PC-9 (cell line): ENCODE results near the gene CCDC154. TPM values are rescaled to one million over a fixed set of nuclear protein-coding genes. Genes with fewer than 3 reads are reported as not detected.
"Not testable (repeated sequence)": the region's sequence is repeated elsewhere in the genome, so short reads cannot be mapped to it uniquely, and the experiment has no call there.

Experiments
- BruUV-seq: library from RNA; stranded (reverse); fragments of 400-500 nt; replicated peaks from 2 replicates; lab custom pipeline; 2021; lab: Mats Ljungman, UMichigan
- CTCF ChIA-PET: fragments of 300-600 bp; sonication (Branson Sonifier 250); formaldehyde crosslinking; loops from one replicate; lab custom pipeline; 2022; ENCODE audit warnings: antibody characterized with exemption; lab: Charles Lee
- POLR2A ChIA-PET: fragments of 300-600 bp; sonication (Branson Sonifier 250); formaldehyde crosslinking; loops from one replicate; lab custom pipeline; 2022; ENCODE audit warnings: antibody characterized with exemption; ENCODE audit not compliant: unreplicated experiment; lab: Charles Lee
- DNase-seq, 2 experiments: peaks; one replicate each; pipeline versions ENCODE4 v3.0.0 to v3.0.0-alpha.2; 2015 to 2022; ENCODE audit warnings: mixed read lengths in 1 of 2
- H2AFZ ChIP-seq: fragments of 200-600 bp; sonication (generic); 2 replicates; pipeline ENCODE4 v1.8.1; 2017; ENCODE audit warnings: antibody characterized with exemption
- H3F3A ChIP-seq: fragments of 200-600 bp; sonication (generic); 2 replicates; pipeline ENCODE4 v1.8.1; 2017; ENCODE audit warnings: antibody characterized with exemption, mild to moderate bottlenecking, low read depth; ENCODE audit not compliant: insufficient read depth
- H3K27ac ChIP-seq: fragments of 200-600 bp; sonication (generic); 2 replicates; pipeline ENCODE4 v1.6.1; 2016; ENCODE audit warnings: mixed run types
- H3K27me3 ChIP-seq: fragments of 200-600 bp; sonication (generic); 2 replicates; pipeline ENCODE4 v1.6.1; 2016; ENCODE audit warnings: low read depth, mixed run types; ENCODE audit not compliant: insufficient read depth
- H3K36me3 ChIP-seq: fragments of 200-600 bp; sonication (generic); 2 replicates; pipeline ENCODE4 v1.6.1; 2016; ENCODE audit warnings: low read depth, mixed run types
- H3K4me1 ChIP-seq: fragments of 200-600 bp; sonication (generic); replicated peaks from 2 replicates; pipeline ENCODE4 v1.6.1; 2016; ENCODE audit warnings: mixed run types; ENCODE audit not compliant: insufficient read depth
- H3K4me2 ChIP-seq: fragments of 200-600 bp; sonication (generic); 2 replicates; pipeline ENCODE4 v1.6.1; 2017; ENCODE audit warnings: mixed run types
- H3K4me3 ChIP-seq: fragments of 200-600 bp; sonication (generic); 2 replicates; pipeline ENCODE4 v1.6.1; 2016; ENCODE audit warnings: mixed run types
- H3K79me2 ChIP-seq: fragments of 200-600 bp; sonication (generic); 2 replicates; pipeline ENCODE4 v1.6.1; 2017; ENCODE audit warnings: low read depth, mixed run types
- H3K9me2 ChIP-seq: fragments of 200-600 bp; sonication (generic); 2 replicates; pipeline ENCODE4 v1.8.1; 2017; ENCODE audit warnings: mild to moderate bottlenecking; ENCODE audit not compliant: insufficient read depth
- H3K9me3 ChIP-seq: fragments of 200-600 bp; sonication (generic); 2 replicates; pipeline ENCODE4 v1.8.1; 2016; ENCODE audit warnings: low read depth; ENCODE audit not compliant: insufficient read depth
- H4K20me1 ChIP-seq: fragments of 200-600 bp; sonication (generic); 2 replicates; pipeline ENCODE4 v1.8.1; 2017; ENCODE audit not compliant: insufficient read depth
- CTCF ChIP-seq: fragments of 200-600 bp; sonication (generic); conservative IDR thresholded peaks from 2 replicates; pipeline ENCODE4 v1.6.1; 2017; ENCODE audit warnings: mixed run types, antibody characterized with exemption, mild to moderate bottlenecking, moderate library complexity
- EZH2 ChIP-seq: fragments of 200-600 bp; sonication (generic); IDR thresholded peaks from 2 replicates; pipeline ENCODE4 v1.8.0; 2017; ENCODE audit warnings: antibody characterized with exemption, low read depth
- intact Hi-C: fragments of 100-400 bp; cut with micrococcal nuclease; formaldehyde crosslinking; loops from one replicate; pipeline ENCODE4 v1.10.0; 2022; ENCODE audit not compliant: unreplicated experiment
- total RNA-seq: library from RNA; stranded (reverse); gene quantifications from 2 replicates; pipeline ENCODE4 v1.2.3, GENCODE V29; 2021

Gene CCDC154
- total RNA-seq, 1 experiment from 2014 or later, result 2.4 TPM

- no peaks in the 10 kb centered on the region for H3K36me3 ChIP-seq
- H3K4me2 ChIP-seq, result no peak overlapping the region
- TF ChIP-seq EZH2 (no peak), CTCF (no peak)
- H3K4me3 ChIP-seq, result no peak overlapping the region
- intact Hi-C loops, result no loop called here
- H3K9me2 ChIP-seq, result no peaks in the 10 kb centered on the region
- H2AFZ ChIP-seq, result no peak overlapping the region
- H3K79me2 ChIP-seq, result no peaks in the 10 kb centered on the region
- no peaks in the 10 kb centered on the region for H3K4me1 ChIP-seq
- no peak overlapping the region for H3K27ac ChIP-seq
- no TSS peak for BruUV-seq
- no peaks in the 10 kb centered on the region for H4K20me1 ChIP-seq
- ChIA-PET POLR2A (no interaction called here), CTCF (no interaction called here)
- no peaks in the 10 kb centered on the region for H3F3A ChIP-seq
- H3K9me3 ChIP-seq, result no peaks in the 10 kb centered on the region
- DNase-seq, result no peak
- H3K27me3 ChIP-seq, result no peaks in the 10 kb centered on the region
Measured at GRCh38 chr16:1442697-1443096, 1.7 kb downstream of the CCDC154 start.

GRCh38 chr16:1441391-1441829, 2.9 kb downstream of the CCDC154 start:
- Histone ChIP-seq H3K4me1 (no peaks in the 10 kb centered on the region), H3K27me3 (no peaks in the 10 kb centered on the region), H3K4me2 (no peak overlapping the region), H3K36me3 (no peaks in the 10 kb centered on the region), H3K27ac (no peak overlapping the region), H3K9me2 (no peaks in the 10 kb centered on the region), H2AFZ (no peak overlapping the region), H3K79me2 (no peaks in the 10 kb centered on the region), H3K4me3 (no peak overlapping the region), H3K9me3 (no peaks in the 10 kb centered on the region), H4K20me1 (no peaks in the 10 kb centered on the region), H3F3A (no peaks in the 10 kb centered on the region)
- intact Hi-C loops, result no loop called here
- BruUV-seq, result no TSS peak
- CTCF ChIA-PET, result interaction anchor here (0.5 kb wide), 1 partner anchor 382 kb away, joined by 6 read pairs; no protein-coding TSS in a partner anchor
- TF ChIP-seq CTCF (no peak), EZH2 (no peak)
- DNase-seq, result no peak
- POLR2A ChIA-PET, result no interaction called here

- H3K36me3 ChIP-seq, H3K27me3 ChIP-seq, H3K4me1 ChIP-seq, H3K4me3 ChIP-seq, intact Hi-C loops, H3K9me2 ChIP-seq, H3K79me2 ChIP-seq, H4K20me1 ChIP-seq, BruUV-seq, H3K27ac ChIP-seq, H3K4me2 ChIP-seq, H2AFZ ChIP-seq, H3K9me3 ChIP-seq, POLR2A ChIA-PET, DNase-seq, H3F3A ChIP-seq: not testable (repeated sequence)
- CTCF ChIA-PET, result interaction anchor here (0.7 kb wide), 1 partner anchor 1089 kb away, joined by 12 read pairs; no protein-coding TSS in a partner anchor
Measured at GRCh38 chr16:1439699-1440074, 4.7 kb downstream of the CCDC154 start.

- Histone ChIP-seq H3K4me1 (no peaks in the 10 kb centered on the region), H3K4me2 (no peak overlapping the region)
Measured at GRCh38 chr16:1439058-1439698, 5.2 kb downstream of the CCDC154 start.

More at GRCh38 chr16:1439058-1439698, 5.2 kb downstream of the CCDC154 start:
- POLR2A ChIA-PET, result no interaction called here
- no peaks in the 10 kb centered on the region for H3K27me3 ChIP-seq
- H3K36me3 ChIP-seq, result no peaks in the 10 kb centered on the region
- intact Hi-C loops, result no loop called here
- CTCF ChIA-PET, result interaction anchor here (0.7 kb wide), 1 partner anchor 1090 kb away, joined by 12 read pairs; no protein-coding TSS in a partner anchor
- BruUV-seq, result no TSS peak
- no peak overlapping the region for H3K27ac ChIP-seq
- TF ChIP-seq EZH2, result no peak
- no peak for TF ChIP-seq CTCF
- DNase-seq, result no peak
- H2AFZ ChIP-seq, result no peak overlapping the region
- no peaks in the 10 kb centered on the region for H3K79me2 ChIP-seq
- no peak overlapping the region for H3K4me3 ChIP-seq
- no peaks in the 10 kb centered on the region for H3K9me3 ChIP-seq
- H3F3A ChIP-seq, result no peaks in the 10 kb centered on the region
- H4K20me1 ChIP-seq, result no peaks in the 10 kb centered on the region
- no peaks in the 10 kb centered on the region for H3K9me2 ChIP-seq
